ENCODE results near the gene NPHP4. TPM values are rescaled to one million over a fixed set of nuclear protein-coding genes. Genes with fewer than 3 reads are reported as not detected.
A peak's percentile ranks its signal among the peaks of the same experiment; 100 is the strongest.

NPHP4 gene
- total and polyA plus RNA-seq, 9 of the 15 experiments (the other 6 are each of a cell fraction or from before 2014, with no cell fraction given) = 0.52 to 26.2 (median 6.7) TPM

DNA sequence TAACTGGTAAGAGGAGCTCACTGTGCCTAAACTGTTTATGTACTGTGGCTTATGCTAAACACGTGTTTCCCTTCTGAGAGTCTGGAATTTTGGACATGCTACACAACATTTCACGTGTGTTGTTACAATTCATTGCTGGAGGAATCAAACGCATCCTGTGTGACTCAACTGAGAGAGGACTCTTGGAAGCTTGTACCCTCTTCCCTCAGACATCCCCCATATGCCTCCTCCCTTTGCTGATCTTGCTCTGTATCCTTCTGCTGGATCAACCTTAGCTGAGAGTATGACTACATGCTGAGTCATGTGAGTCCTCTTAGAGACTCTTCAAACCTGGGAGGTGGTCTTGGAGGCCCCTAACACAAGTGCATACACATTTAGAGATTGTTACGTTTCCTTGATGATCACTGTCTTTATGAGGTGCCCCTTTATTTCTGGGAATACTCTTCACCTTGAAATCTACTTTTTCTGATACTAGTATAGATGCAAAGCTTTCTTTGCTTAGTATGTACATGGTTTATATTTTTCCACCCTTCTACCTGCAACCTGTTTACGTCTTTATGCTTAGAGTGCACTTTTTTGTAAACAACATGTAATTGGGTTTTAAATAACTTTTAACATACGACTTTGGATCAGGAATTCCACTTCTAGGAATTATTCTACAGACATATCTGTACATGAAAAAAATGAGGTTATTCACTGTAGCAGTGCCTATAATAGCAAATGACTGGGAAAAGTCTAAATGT is 8.7 kb downstream of the NPHP4 start:
- no peaks in the 10 kb centered on the region for H3K79me2 ChIP-seq (ENCODE audit: control insufficient read depth, insufficient read depth, low read length)
- H3K4me3 ChIP-seq = no peak overlapping the region
- no TSS peak for BruUV-seq (replicated peaks)
- peaks cover 33% of the 10 kb centered on the region; the same call in 2 of the 3 replicates for H3K36me3 ChIP-seq (ENCODE audit: control insufficient read depth, insufficient read depth, low read length)
- in situ Hi-C loops (cut with MboI) = no loop called here
- DNase-seq (ENCODE audit: extremely low read depth in 1 of 4, low spot score in 3 of 4) = peak; percentile 49 to 60 (median 54)
- peak; percentile 65 for ATAC-seq
- H3K27me3 ChIP-seq (ENCODE audit: control insufficient read depth in 2 of 2, insufficient read depth in 2 of 2, low read length in 2 of 2) = no peaks in the 10 kb centered on the region
- H3K9ac ChIP-seq (ENCODE audit: insufficient read depth in 1 of 2, low read depth in 2 of 2, low read length in 2 of 2) = no peak overlapping the region
- peak; percentile 51 for FAIRE-seq
- peak overlapping the region; percentile 38; the same call in 1 of the 2 replicates for H3K4me2 ChIP-seq (ENCODE audit: insufficient read depth, low read length)
- no peaks in the 10 kb centered on the region for H3K9me1 ChIP-seq (ENCODE audit: control insufficient read depth, insufficient read depth, low read length)
- H2AFZ ChIP-seq (ENCODE audit: low read depth, low read length) = no peak overlapping the region; the same call in 1 of the 2 replicates
- CTCF ChIA-PET (ENCODE audit: low intra/inter-chr PET ratio) = no interaction called here
- no peaks in the 10 kb centered on the region for H4K20me1 ChIP-seq (replicated peaks; ENCODE audit: control insufficient read depth, insufficient read depth, low read length)
- WGBS (ENCODE audit: insufficient coverage, low coverage, missing lambda C conversion rate) = 21% methylated on average over 6 of the region's 6 CpGs
- no peak overlapping the region for H3K27ac ChIP-seq (ENCODE audit: extremely low read depth, low read depth, low read length)
- H3K4me1 ChIP-seq (replicated peaks in 1 of 2; ENCODE audit: control insufficient read depth in 2 of 2, insufficient read depth in 2 of 2, low read length in 2 of 2) = peaks cover 20 to 22% of the 10 kb centered on the region in 2 experiments
- H3K9me3 ChIP-seq (replicated peaks; ENCODE audit: control insufficient read depth, insufficient read depth, low read depth, low read length) = no peaks in the 10 kb centered on the region
- POLR2A ChIA-PET = interaction anchor here (0.6 to 1.6 kb wide), 6 partner anchors 9 to 796 kb away, joined by 3 to 11 read pairs (median 3); partner anchors contain the start of gene NPHP4
- intact Hi-C loops (cut with micrococcal nuclease) = no loop called here
- TF ChIP-seq GTF2A2 (tag; IDR thresholded peaks at IDR 0.05) = no peak
- TF ChIP-seq, protein P1, sequence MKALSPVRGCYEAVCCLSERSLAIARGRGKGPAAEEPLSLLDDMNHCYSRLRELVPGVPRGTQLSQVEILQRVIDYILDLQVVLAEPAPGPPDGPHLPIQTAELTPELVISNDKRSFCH (CRISPR knock-in tag; IDR thresholded peaks at IDR 0.05) = no peak
- TF ChIP-seq, protein P1 (tag; IDR thresholded peaks at IDR 0.05) = no peak
- no peak for TF ChIP-seq ZNF143 (CRISPR knock-in tag; IDR thresholded peaks at IDR 0.05)
- TF ChIP-seq, protein P2, sequence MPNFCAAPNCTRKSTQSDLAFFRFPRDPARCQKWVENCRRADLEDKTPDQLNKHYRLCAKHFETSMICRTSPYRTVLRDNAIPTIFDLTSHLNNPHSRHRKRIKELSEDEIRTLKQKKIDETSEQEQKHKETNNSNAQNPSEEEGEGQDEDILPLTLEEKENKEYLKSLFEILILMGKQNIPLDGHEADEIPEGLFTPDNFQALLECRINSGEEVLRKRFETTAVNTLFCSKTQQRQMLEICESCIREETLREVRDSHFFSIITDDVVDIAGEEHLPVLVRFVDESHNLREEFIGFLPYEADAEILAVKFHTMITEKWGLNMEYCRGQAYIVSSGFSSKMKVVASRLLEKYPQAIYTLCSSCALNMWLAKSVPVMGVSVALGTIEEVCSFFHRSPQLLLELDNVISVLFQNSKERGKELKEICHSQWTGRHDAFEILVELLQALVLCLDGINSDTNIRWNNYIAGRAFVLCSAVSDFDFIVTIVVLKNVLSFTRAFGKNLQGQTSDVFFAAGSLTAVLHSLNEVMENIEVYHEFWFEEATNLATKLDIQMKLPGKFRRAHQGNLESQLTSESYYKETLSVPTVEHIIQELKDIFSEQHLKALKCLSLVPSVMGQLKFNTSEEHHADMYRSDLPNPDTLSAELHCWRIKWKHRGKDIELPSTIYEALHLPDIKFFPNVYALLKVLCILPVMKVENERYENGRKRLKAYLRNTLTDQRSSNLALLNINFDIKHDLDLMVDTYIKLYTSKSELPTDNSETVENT (CRISPR knock-in tag; IDR thresholded peaks at IDR 0.05) = no peak
- no peak for TF ChIP-seq ZFP30 (CRISPR knock-in tag; IDR thresholded peaks at IDR 0.05; ENCODE audit: borderline replicate concordance)
- TF ChIP-seq YY1 (IDR thresholded peaks at IDR 0.05; ENCODE audit: borderline replicate concordance in 1 of 3, control insufficient read depth in 1 of 3, extremely low read depth in 1 of 3, insufficient read depth in 3 of 3, insufficient read length in 1 of 3, insufficient replicate concordance in 2 of 3, low read depth in 1 of 3, low read length in 2 of 3) = no peak
- TF ChIP-seq ZNF316 (IDR thresholded peaks at IDR 0.05) = peak; percentile 88
- no peak for TF ChIP-seq ZNF121 (CRISPR knock-in tag; conservative IDR thresholded peaks at IDR 0.05)
- TF ChIP-seq, protein P3, sequence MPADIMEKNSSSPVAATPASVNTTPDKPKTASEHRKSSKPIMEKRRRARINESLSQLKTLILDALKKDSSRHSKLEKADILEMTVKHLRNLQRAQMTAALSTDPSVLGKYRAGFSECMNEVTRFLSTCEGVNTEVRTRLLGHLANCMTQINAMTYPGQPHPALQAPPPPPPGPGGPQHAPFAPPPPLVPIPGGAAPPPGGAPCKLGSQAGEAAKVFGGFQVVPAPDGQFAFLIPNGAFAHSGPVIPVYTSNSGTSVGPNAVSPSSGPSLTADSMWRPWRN (IDR thresholded peaks at IDR 0.05; ENCODE audit: low read depth) = no peak
- TF ChIP-seq, protein P4, sequence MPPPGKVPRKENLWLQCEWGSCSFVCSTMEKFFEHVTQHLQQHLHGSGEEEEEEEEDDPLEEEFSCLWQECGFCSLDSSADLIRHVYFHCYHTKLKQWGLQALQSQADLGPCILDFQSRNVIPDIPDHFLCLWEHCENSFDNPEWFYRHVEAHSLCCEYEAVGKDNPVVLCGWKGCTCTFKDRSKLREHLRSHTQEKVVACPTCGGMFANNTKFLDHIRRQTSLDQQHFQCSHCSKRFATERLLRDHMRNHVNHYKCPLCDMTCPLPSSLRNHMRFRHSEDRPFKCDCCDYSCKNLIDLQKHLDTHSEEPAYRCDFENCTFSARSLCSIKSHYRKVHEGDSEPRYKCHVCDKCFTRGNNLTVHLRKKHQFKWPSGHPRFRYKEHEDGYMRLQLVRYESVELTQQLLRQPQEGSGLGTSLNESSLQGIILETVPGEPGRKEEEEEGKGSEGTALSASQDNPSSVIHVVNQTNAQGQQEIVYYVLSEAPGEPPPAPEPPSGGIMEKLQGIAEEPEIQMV (tag; conservative IDR thresholded peaks at IDR 0.05; ENCODE audit: low read depth) = no peak
- no peak for TF ChIP-seq ZNF561 (CRISPR knock-in tag; conservative IDR thresholded peaks at IDR 0.05)
- peak; percentile 86 for TF ChIP-seq MAFG (tag; conservative IDR thresholded peaks at IDR 0.05)
- TF ChIP-seq, protein P5, sequence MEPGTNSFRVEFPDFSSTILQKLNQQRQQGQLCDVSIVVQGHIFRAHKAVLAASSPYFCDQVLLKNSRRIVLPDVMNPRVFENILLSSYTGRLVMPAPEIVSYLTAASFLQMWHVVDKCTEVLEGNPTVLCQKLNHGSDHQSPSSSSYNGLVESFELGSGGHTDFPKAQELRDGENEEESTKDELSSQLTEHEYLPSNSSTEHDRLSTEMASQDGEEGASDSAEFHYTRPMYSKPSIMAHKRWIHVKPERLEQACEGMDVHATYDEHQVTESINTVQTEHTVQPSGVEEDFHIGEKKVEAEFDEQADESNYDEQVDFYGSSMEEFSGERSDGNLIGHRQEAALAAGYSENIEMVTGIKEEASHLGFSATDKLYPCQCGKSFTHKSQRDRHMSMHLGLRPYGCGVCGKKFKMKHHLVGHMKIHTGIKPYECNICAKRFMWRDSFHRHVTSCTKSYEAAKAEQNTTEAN (CRISPR knock-in tag; IDR thresholded peaks at IDR 0.05) = no peak
